ENCODE data around the gene MPZL1.

GRCh38 chr1:167728818-167729410 lies 7.1 kb downstream of the MPZL1 start:
- no peak for TF ChIP-seq CTCF (IDR thresholded peaks at IDR 0.05 in 4 of 5, conservative IDR thresholded peaks at IDR 0.05 in 1 of 5)
- TF ChIP-seq POLR2A (IDR thresholded peaks at IDR 0.05) = no peak

All from gastrocnemius medialis (tissue), 4 donors.